HepG2 (cell line): ENCODE data around the gene EFHC2. TPM values are rescaled to one million over a fixed set of nuclear protein-coding genes. Genes with fewer than 3 reads are reported as not detected.

ENCODE experiments used
- BRCA1 ChIP-seq: sonication (generic); formaldehyde crosslinking; IDR thresholded peaks from 2 replicates; pipeline ENCODE4 v1.4.0; 2020; ENCODE audit warnings: missing genetic modification reagents
- FOXM1 ChIP-seq: sonication (generic); formaldehyde crosslinking; IDR thresholded peaks from 2 replicates; pipeline ENCODE4 v1.5.0; 2020; ENCODE audit warnings: missing genetic modification reagents
- MTERF4 ChIP-seq: sonication (generic); formaldehyde crosslinking; IDR thresholded peaks from 2 replicates; pipeline ENCODE4 v1.8.0; 2023; ENCODE audit warnings: mild to moderate bottlenecking, missing genetic modification reagents
- POGZ ChIP-seq: sonication (generic); formaldehyde crosslinking; IDR thresholded peaks from 2 replicates; pipeline ENCODE4 v1.4.0; 2020; ENCODE audit warnings: mild to moderate bottlenecking, missing genetic modification reagents
- YEATS2 ChIP-seq: sonication (generic); formaldehyde crosslinking; IDR thresholded peaks from 2 replicates; pipeline ENCODE4 v1.4.0; 2020; ENCODE audit warnings: missing genetic modification reagents, borderline replicate concordance
- ZFAT ChIP-seq: sonication (generic); formaldehyde crosslinking; conservative IDR thresholded peaks from 2 replicates; pipeline ENCODE4 v1.8.1; 2023; ENCODE audit warnings: missing genetic modification reagents, inconsistent platforms
- ZHX2 ChIP-seq, 2 experiments: sonication (generic) in 1 of 2; formaldehyde crosslinking in 1 of 2; IDR thresholded peaks; 2 replicates each; pipeline versions ENCODE4 v1.6.1 to v1.9.0; 2014 to 2022; ENCODE audit warnings: antibody characterized with exemption in 1 of 2, borderline replicate concordance in 1 of 2, inconsistent platforms in 1 of 2, low read depth in 1 of 2, missing genetic modification reagents in 1 of 2
- ZMYM4 ChIP-seq: sonication (generic); formaldehyde crosslinking; IDR thresholded peaks from 2 replicates; pipeline ENCODE4 v1.8.1; 2023; ENCODE audit warnings: mild to moderate bottlenecking, missing genetic modification reagents
- ZNF296 ChIP-seq: sonication (generic); formaldehyde crosslinking; conservative IDR thresholded peaks from 2 replicates; pipeline ENCODE4 v1.5.0; 2020; ENCODE audit warnings: mild to moderate bottlenecking, missing genetic modification reagents
- ZNF430 ChIP-seq: sonication (generic); formaldehyde crosslinking; IDR thresholded peaks from 2 replicates; pipeline ENCODE4 v1.9.0; 2021; ENCODE audit warnings: mild to moderate bottlenecking, missing genetic modification reagents
- ZNF44 ChIP-seq: sonication (generic); formaldehyde crosslinking; IDR thresholded peaks from 2 replicates; pipeline ENCODE4 v1.5.1; 2020; ENCODE audit warnings: mild to moderate bottlenecking, missing genetic modification reagents
- ZNF780A ChIP-seq: sonication (generic); formaldehyde crosslinking; IDR thresholded peaks from 2 replicates; pipeline ENCODE4 v1.8.0; 2022; ENCODE audit warnings: mild to moderate bottlenecking, missing genetic modification reagents, moderate library complexity
- polyA plus RNA-seq, 8 experiments: library from polyadenylated mRNA; depleted of rRNA in 3 of 8; stranded (reverse) in 7 of 8; unstranded in 1 of 8; fragments of >200 nt; fragmentation: Illumina TruSeq in 4 of 8; extraction: Trizol in 4 of 8; gene quantifications; 2 replicates each; pipeline versions ENCODE4 v1.2.1 to v1.2.3, GENCODE V29; 2011 to 2016; ENCODE audit warnings: low read depth in 4 of 8, missing spikeins in 1 of 8, mixed read lengths in 1 of 8; ENCODE audit not compliant: insufficient read depth in 1 of 8
- total RNA-seq, 5 experiments: library from RNA; depleted of rRNA; stranded (reverse); fragments of >200 nt; fragmentation: Illumina TruSeq; extraction: Trizol; gene quantifications; 2 replicates each; pipeline ENCODE4 v1.2.3, GENCODE V29; 2016; ENCODE audit warnings: low read depth in 1 of 5

The EFHC2 gene
- total and polyA plus RNA-seq, 2 of the 13 experiments (the other 11 are each of a cell fraction or from before 2014, with no cell fraction given) = not detected

DNA sequence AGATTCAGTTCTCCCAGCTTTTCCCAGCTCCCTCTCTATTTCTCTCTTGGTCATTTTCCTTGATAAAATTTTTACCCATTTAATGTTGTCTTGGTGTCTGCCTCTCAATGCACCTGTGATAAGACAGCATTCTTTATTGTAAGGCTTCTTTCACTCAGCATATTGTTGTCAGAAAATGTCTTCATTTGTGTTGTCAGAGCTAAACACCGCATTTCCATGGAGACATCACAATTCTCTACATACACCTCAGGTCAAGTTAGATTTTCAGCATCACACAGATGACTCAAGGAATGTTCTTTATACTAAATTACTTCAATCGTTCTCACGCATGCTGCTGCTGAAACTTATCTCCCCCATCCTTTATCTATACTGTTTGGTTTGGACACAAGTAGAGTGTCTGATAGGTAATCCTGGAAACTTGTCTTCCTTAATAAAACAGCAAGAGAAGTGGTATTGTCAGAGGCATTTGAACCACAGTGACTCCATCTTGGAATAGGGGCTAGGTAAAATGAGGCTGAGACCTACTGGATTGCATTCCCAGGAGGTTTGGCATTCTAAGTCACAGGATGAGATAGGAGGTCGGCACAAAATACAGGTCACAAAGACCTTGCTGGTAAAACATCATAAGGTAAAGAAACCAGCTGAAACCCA, 41.3 kb upstream of the EFHC2 start (continued):
- TF ChIP-seq ZHX2 (IDR thresholded peaks at IDR 0.05; ENCODE audit: low read depth) (no peak), ZHX2 (CRISPR knock-in tag; IDR thresholded peaks at IDR 0.05; ENCODE audit: borderline replicate concordance) (no peak), ZNF780A (CRISPR knock-in tag) (no peak), MTERF4 (no peak), ZFAT (CRISPR knock-in tag) (no peak), FOXM1 (CRISPR knock-in tag) (no peak), ZNF296 (CRISPR knock-in tag) (no peak), BRCA1 (CRISPR knock-in tag) (no peak), ZNF44 (no peak), YEATS2 (CRISPR knock-in tag) (no peak), POGZ (CRISPR knock-in tag) (no peak), ZNF430 (CRISPR knock-in tag) (no peak), ZMYM4 (CRISPR knock-in tag) (no peak)
